Stomach (tissue), 4 donors: ENCODE data around the gene PRR5L.

Experiments
- CTCF ChIP-seq, 7 experiments: fragments of 450-650 bp in 4 of 7; fragments of 200-600 bp in 3 of 7; sonication (generic) in 3 of 7; IDR thresholded peaks; one replicate each; pipeline ENCODE4 v1.5.1; 2016 to 2019; ENCODE audit warnings: antibody characterized with exemption in 7 of 7, control low read depth in 2 of 7, mild to moderate bottlenecking in 1 of 7
- EP300 ChIP-seq: sonication (generic); formaldehyde crosslinking; IDR thresholded peaks from one replicate; pipeline ENCODE4 v1.6.1; 2017; ENCODE audit warnings: antibody characterized with exemption
- POLR2A ChIP-seq, 4 donors: fragments of 450-650 bp; IDR thresholded peaks; one replicate each; pipeline ENCODE4 v1.6.1; 2016; ENCODE audit warnings: antibody characterized with exemption in 4 of 4, control low read depth in 2 of 4, mild to moderate bottlenecking in 1 of 4, moderate library complexity in 1 of 4
- POLR2AphosphoS5 ChIP-seq, 3 donors: sonication (generic); formaldehyde crosslinking; IDR thresholded peaks; one replicate each; pipeline ENCODE4 v1.6.1; 2016; ENCODE audit warnings: antibody characterized with exemption in 3 of 3

GRCh38 chr11:36360318-36360717, 64.2 kb downstream of the PRR5L start:
- TF ChIP-seq CTCF (IDR thresholded peaks at IDR 0.05) (no peak), POLR2AphosphoS5 (IDR thresholded peaks at IDR 0.05) (no peak), POLR2A (IDR thresholded peaks at IDR 0.05) (no peak), EP300 (no peak)
